ENCODE results near the gene TOMM40. TPM values are rescaled to one million over a fixed set of nuclear protein-coding genes. Genes with fewer than 3 reads are reported as not detected.

TOMM40 gene
- total RNA-seq, 1 experiment from 2014 or later: 180 TPM

- Histone ChIP-seq H3K79me1 (ENCODE audit: insufficient read depth, low read depth, low read length, poor library complexity, severe bottlenecking) (no peaks in the 10 kb centered on the region), H3K4me2 (ENCODE audit: insufficient read depth, insufficient read length, low read length) (no peak overlapping the region), H3K23me2 (ENCODE audit: insufficient read length, low read depth, low read length, poor library complexity, severe bottlenecking) (peaks cover 3% of the 10 kb centered on the region), H2BK20ac (ENCODE audit: low read depth, low read length, poor library complexity, severe bottlenecking) (no peak overlapping the region), H4K5ac (ENCODE audit: insufficient read length, low read depth, low read length) (no peak overlapping the region), H3K9me3 (ENCODE audit: control insufficient read depth, low read depth, low read length) (no peaks in the 10 kb centered on the region), H3K9ac (ENCODE audit: extremely low read depth, insufficient read length, low read length) (no peak overlapping the region), H2AK5ac (ENCODE audit: insufficient read length, low read length) (no peak overlapping the region), H3K79me2 (ENCODE audit: insufficient read depth, low read length) (no peaks in the 10 kb centered on the region), H3K27ac (ENCODE audit: insufficient read length, low read depth, low read length) (no peak overlapping the region), H2BK12ac (ENCODE audit: insufficient read length, low read depth, low read length) (no peak overlapping the region), H4K20me1 (ENCODE audit: control insufficient read depth, insufficient read depth, insufficient read length) (no peaks in the 10 kb centered on the region), H3T11ph (ENCODE audit: low read length) (no peak overlapping the region), H3K4me1 (ENCODE audit: insufficient read depth, low read length) (no peaks in the 10 kb centered on the region), H3K56ac (ENCODE audit: insufficient read length, low read depth, low read length) (no peak overlapping the region), H3K4ac (ENCODE audit: low read depth, low read length) (no peak overlapping the region), H3K23ac (ENCODE audit: insufficient read length, low read depth, low read length) (no peak overlapping the region), H2BK5ac (ENCODE audit: insufficient read length, low read length) (no peak overlapping the region), H2BK120ac (ENCODE audit: low read depth, low read length, poor library complexity, severe bottlenecking) (no peak overlapping the region), H4K91ac (ENCODE audit: insufficient read length, low read depth, low read length) (no peak overlapping the region), H2AFZ (ENCODE audit: low read length) (no peak overlapping the region), H2BK15ac (ENCODE audit: low read depth, low read length) (no peak overlapping the region), H3K27me3 (ENCODE audit: insufficient read depth, low read length) (no peaks in the 10 kb centered on the region), H4K8ac (replicated peaks; ENCODE audit: insufficient read length, low read depth, low read length) (no peak overlapping the region), H3K18ac (ENCODE audit: insufficient read length, low read depth, low read length) (no peak overlapping the region), H3K14ac (ENCODE audit: insufficient read depth, low read length) (no peak overlapping the region)
- no peak for TF ChIP-seq CTCF (conservative IDR thresholded peaks at IDR 0.05)
- peaks cover 0 to 9% (median 5%) of the 10 kb centered on the region in 3 experiments; a peak in 4 of 7 replicates for H3K36me3 Mint-ChIP-seq (ENCODE audit: insufficient read depth in 1 of 3, low read depth in 3 of 3)
- no peak overlapping the region for H3K27ac Mint-ChIP-seq
- no peaks in the 10 kb centered on the region for H3K9me3 Mint-ChIP-seq
- DNase-seq: no peak
- no CpG with 5 or more reads among the region's 13 CpGs for WGBS (ENCODE audit: extremely low coverage, insufficient read length, low lambda C conversion rate)
- H3K4me1 Mint-ChIP-seq: 0 out of 4 replicates have a peak, but pooled peaks cover 0 to 2% of the 10 kb centered on the region in 2 experiments
- H3K27me3 Mint-ChIP-seq (ENCODE audit: low read depth): peaks cover 2% of the 10 kb centered on the region; the same call in 1 of the 2 replicates
- H3K4me3 Mint-ChIP-seq: no peak overlapping the region
Observed at GRCh38 chr19:44947041-44947581, 56.1 kb downstream of the TOMM40 start.
